Adipocyte (in vitro differentiated cells): ENCODE data around the gene MRAS.

ENCODE experiments used
- DNase-seq: peaks from one replicate; pipeline ENCODE4 v3.0.0-alpha.2; 2015; ENCODE audit warnings: low read depth
- H3K27me3 ChIP-seq: replicated peaks from 2 replicates; pipeline ENCODE4 v1.7.0; 2013; ENCODE audit warnings: mild to moderate bottlenecking, low read length, moderate library complexity; ENCODE audit not compliant: control insufficient read depth, insufficient read depth
- H3K36me3 ChIP-seq: 2 replicates; pipeline ENCODE4 v1.7.0; 2013; ENCODE audit warnings: low read length, mild to moderate bottlenecking, moderate library complexity; ENCODE audit not compliant: control insufficient read depth, insufficient read depth, severe bottlenecking
- H3K4me1 ChIP-seq: 2 replicates; pipeline ENCODE4 v1.7.0; 2013; ENCODE audit warnings: mild to moderate bottlenecking, low read length, moderate library complexity; ENCODE audit not compliant: control insufficient read depth, insufficient read depth
- H3K4me3 ChIP-seq: 2 replicates; pipeline ENCODE4 v1.7.0; 2013; ENCODE audit warnings: mild to moderate bottlenecking, low read length, moderate library complexity
- H3K9ac ChIP-seq: 2 replicates; pipeline ENCODE4 v1.7.0; 2013; ENCODE audit warnings: mild to moderate bottlenecking, low read length, moderate library complexity
- H3K9me3 ChIP-seq: 2 replicates; pipeline ENCODE4 v1.7.0; 2013; ENCODE audit warnings: mild to moderate bottlenecking, low read length, moderate library complexity; ENCODE audit not compliant: control insufficient read depth

MRAS gene

DNA sequence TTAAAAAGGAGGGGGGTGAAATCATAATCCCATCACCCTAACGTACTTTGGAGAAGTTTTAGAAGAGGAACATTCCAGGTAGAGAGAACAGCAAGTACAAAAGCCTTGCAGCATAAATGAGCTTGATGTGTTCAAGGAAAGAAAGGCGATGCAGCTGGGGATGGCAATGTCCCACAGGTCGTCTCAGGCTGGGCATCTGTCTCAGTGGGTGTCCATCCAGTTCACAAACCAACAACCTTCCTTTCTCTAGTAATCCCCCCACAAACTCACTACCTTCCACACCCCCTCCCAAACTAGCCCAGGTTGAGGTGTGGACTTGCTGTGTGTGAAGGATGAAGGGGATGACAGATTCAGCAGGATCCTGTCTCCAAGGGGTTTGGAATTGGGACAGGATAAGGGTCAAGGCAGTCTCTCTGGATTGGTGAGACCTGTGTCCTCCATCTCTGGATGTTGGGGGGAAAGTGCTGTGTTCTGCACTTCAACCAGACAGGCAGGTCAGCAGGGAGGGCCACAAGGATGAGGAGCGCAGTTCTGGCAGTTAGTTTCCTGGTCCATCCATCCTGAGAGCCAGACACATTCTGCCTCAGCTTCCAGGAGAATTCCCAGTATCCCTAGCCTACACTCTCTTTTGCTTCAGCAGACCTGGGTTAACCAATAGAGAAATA, 84.3 kb downstream of the MRAS start:
- H3K4me3 ChIP-seq = no peak overlapping the region
- peaks cover 11% of the 10 kb centered on the region for H3K4me1 ChIP-seq
- H3K9me3 ChIP-seq = no peaks in the 10 kb centered on the region
- H3K36me3 ChIP-seq = no peaks in the 10 kb centered on the region
- no peak overlapping the region for H3K9ac ChIP-seq
- H3K27me3 ChIP-seq = peaks cover 23% of the 10 kb centered on the region
- DNase-seq = no peak

DNA sequence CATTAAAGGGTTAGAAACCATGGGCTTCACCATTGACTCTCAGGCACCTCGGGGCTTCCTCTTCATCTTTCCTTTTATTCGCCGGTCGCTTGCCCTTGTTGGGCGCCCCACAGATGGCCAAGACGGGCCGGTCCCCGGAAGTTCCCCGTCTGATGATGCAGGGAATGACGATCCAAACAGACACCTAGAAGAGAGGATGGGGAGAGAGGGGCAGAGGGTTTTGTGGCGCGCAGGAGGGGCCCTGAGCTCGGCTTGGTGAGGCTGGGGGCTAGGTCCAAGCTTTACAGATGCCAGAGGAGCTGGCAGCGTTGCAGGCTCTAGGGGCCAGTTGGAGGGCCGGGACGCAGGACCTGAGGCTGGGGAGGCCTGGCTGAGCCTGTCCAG, 85.5 kb downstream of the MRAS start:
- peaks cover 11% of the 10 kb centered on the region for H3K4me1 ChIP-seq
- DNase-seq = no peak
- H3K4me3 ChIP-seq = peak overlapping the region; percentile 78
- no peaks in the 10 kb centered on the region for H3K9me3 ChIP-seq
- no peaks in the 10 kb centered on the region for H3K36me3 ChIP-seq
- no peak overlapping the region for H3K9ac ChIP-seq
- peaks cover 23% of the 10 kb centered on the region for H3K27me3 ChIP-seq

DNA sequence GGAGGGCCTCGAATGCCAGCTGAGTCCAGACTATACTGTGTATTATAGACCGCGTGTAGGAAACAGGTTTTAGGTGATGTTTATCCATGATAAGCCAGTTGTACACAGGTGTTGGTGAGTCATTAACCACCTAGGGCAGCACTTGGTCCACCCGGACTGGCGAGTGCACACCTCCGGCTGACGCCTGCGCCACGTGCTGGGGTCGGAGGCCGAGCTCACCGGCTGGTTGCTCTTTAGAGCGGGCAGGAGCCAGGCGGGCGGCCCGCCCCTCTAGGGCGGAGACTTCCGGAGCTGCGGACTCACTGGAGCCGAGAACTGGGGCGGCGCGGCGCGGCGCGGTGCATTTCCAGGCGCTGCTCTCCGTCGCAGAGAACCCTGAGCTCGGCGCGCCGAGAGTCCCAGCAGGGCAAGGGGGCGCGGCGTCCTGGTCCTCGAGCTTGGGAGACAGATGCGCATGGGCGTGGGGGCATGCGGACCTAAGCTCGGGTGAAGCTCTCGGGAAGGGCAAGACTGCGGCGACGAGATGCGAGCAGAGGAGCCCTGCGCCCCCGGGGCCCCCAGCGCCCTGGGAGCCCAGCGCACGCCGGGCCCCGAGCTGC, 86.0 kb downstream of the MRAS start, which contains the start of gene ESYT3:
TSS of gene ESYT3 (plus strand) at position 341 of the 599 bp plus-strand sequence. CDS start at position 524, 183 bp downstream.
- Histone ChIP-seq H3K36me3 (no peaks in the 10 kb centered on the region), H3K4me3 (peak within 1 kb of the TSS; percentile 78), H3K4me1 (peaks cover 11% of the 10 kb centered on the region), H3K9ac (peak within 1 kb of the TSS; percentile 36), H3K27me3 (peaks cover 23% of the 10 kb centered on the region), H3K9me3 (no peaks in the 10 kb centered on the region)
- DNase-seq = peak; percentile 74

DNA sequence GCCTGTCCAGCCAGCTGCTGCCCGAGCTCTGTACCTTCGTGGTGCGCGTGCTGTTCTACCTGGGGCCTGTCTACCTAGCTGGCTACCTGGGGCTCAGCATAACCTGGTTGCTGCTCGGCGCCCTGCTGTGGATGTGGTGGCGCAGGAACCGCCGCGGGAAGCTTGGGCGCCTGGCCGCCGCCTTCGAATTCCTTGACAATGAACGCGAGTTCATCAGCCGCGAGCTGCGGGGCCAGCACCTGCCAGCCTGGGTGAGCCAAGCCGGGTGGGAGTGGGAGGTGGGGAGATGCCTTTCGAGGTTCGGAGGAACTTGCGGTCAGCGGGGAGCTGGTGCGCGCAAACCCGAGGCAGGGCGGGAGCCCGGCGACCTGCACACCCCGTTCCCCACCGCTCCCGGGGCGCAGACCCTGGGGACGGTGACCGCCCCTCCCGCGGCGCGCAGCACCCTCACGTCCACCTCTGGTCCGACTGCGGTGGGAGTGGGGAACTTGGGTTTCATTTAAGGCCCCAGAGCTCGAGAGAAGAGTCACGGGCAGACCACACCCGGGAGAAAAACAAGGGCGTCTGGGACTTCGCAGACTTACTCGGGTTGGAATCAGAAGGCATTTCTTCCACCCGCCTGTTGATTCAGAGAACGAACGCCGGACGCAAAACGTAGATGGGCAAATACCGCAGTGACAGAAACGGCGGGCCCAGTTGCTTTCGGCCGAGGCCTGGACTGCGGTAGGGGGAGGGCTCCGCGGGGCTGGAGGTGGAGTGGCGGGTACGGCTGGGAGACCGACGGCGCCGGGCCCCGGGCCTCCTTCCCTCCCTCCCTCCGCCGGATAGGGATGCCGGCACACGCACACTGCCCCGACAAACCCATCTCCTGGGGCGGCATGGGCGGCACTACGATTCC, 86.7 kb downstream of the MRAS start:
- Histone ChIP-seq H3K36me3 (no peaks in the 10 kb centered on the region), H3K9ac (peak overlapping the region; percentile 36), H3K4me1 (peaks cover 13% of the 10 kb centered on the region), H3K9me3 (no peaks in the 10 kb centered on the region), H3K27me3 (peaks cover 23% of the 10 kb centered on the region), H3K4me3 (peak overlapping the region; percentile 78)
- DNase-seq = peak; percentile 16

DNA sequence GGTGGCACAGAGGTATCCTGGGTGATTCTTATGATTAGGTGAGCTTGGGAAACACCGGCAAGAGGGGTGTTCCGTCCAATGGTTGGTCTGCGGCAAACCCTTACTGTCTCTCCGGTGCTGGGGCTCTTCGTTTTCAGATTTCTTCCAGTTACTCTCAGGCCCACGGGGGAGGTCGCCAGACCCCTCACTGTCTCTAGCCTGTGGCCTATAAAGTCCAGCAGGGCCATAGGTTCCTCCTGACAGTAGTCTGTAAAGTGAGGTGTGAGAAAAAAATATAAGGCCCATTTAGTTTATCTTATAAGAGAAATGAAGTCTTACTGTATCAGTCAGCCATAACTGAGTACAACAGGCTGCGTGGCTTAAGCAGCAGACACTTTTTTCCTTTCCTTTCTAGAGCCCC, 87.5 kb downstream of the MRAS start:
- Histone ChIP-seq H3K27me3 (peaks cover 23% of the 10 kb centered on the region), H3K36me3 (no peaks in the 10 kb centered on the region), H3K4me1 (peaks cover 20% of the 10 kb centered on the region), H3K4me3 (no peak overlapping the region), H3K9ac (no peak overlapping the region), H3K9me3 (no peaks in the 10 kb centered on the region)
- DNase-seq = no peak

DNA sequence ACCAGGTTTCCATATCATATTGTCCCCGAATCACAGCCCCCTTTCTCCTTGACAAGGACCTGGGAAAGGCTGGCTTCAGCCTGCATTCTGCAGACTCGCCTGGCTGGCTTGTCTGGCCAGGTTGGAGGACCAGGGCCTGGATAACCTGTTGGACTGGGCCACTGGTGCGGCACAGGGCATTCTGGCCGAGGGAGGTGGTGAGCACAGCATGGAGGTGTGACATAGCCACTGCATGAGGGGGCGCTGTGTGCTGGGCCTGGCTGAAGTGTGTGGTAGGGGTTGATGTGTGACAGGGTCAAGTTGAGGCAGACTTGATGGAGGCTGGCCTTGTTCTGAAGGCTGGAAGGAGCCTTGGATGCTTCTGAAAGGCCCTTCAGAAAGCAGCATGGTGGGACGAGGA, 88.9 kb downstream of the MRAS start:
- DNase-seq = no peak
- Histone ChIP-seq H3K9me3 (no peaks in the 10 kb centered on the region), H3K36me3 (no peaks in the 10 kb centered on the region), H3K4me1 (peaks cover 34% of the 10 kb centered on the region), H3K27me3 (peaks cover 23% of the 10 kb centered on the region), H3K9ac (no peak overlapping the region), H3K4me3 (no peak overlapping the region)

DNA sequence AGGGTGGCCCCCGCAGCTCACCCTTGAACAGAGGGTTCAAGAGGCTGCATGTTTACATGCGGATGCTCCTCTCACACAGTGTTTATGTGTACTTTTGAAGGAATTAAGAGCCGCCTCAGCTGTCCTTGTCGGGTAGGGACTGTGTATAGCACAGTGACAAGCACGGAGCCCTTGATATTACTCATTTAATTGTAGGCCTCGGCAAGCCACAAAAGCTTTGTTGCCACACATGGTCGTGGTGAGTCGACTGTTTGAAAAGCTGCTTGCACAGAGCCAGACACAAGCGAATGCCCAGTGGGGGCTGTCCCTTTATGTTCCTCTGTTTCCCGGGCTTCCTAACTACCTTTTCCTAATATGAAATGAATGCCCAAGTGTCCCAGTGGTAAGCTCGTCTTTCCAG, 90.5 kb downstream of the MRAS start:
- peaks cover 45% of the 10 kb centered on the region for H3K4me1 ChIP-seq
- H3K36me3 ChIP-seq = no peaks in the 10 kb centered on the region
- no peak overlapping the region for H3K9ac ChIP-seq
- peaks cover 12% of the 10 kb centered on the region for H3K27me3 ChIP-seq
- no peaks in the 10 kb centered on the region for H3K9me3 ChIP-seq
- H3K4me3 ChIP-seq = no peak overlapping the region
- DNase-seq = no peak

DNA sequence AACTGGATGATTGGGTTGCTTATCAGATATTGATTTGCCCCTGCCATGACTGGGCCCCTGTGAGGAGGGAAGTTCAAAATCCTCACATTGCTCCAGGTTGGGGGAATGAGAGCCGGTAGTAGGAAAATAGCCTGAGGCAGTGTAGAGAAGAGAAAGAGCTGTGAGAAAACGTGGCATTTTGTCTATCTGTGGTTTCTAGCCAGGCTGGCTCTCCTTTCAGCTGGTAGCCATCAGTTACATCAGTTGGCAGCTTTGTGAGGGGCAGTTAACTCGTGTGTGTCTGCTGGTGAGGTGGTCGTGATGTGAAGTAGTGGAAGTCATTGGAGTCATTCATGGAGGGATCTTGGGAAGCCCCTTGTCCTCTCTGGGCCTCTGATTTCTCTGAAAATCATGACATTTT, 91.3 kb downstream of the MRAS start:
- Histone ChIP-seq H3K36me3 (no peaks in the 10 kb centered on the region), H3K4me3 (no peak overlapping the region), H3K9ac (no peak overlapping the region), H3K4me1 (peaks cover 41% of the 10 kb centered on the region), H3K9me3 (no peaks in the 10 kb centered on the region), H3K27me3 (peaks cover 8% of the 10 kb centered on the region)
- no peak for DNase-seq

DNA sequence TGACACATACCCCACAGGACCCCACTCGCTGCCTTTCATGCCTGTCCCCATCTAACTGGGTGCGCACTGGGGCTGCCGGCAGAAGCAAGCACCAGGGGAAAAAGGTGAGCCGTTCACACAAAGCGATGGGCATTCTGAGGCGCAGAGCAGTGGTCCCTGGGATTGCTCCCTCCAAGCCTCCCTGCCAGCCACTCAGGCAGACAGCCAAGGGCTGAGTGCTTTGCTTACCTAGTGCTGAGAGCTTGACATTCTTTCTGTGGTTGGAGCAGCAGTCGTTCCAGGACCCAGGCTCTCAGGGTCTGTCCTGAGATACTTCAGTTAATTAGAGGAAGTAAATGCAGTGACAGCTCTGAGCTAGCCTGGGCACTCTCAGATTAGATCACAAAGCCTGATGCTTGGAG, 91.7 kb downstream of the MRAS start:
- peaks cover 8% of the 10 kb centered on the region for H3K27me3 ChIP-seq
- peaks cover 37% of the 10 kb centered on the region for H3K4me1 ChIP-seq
- no peaks in the 10 kb centered on the region for H3K9me3 ChIP-seq
- no peak for DNase-seq
- no peak overlapping the region for H3K9ac ChIP-seq
- no peak overlapping the region for H3K4me3 ChIP-seq
- no peaks in the 10 kb centered on the region for H3K36me3 ChIP-seq

DNA sequence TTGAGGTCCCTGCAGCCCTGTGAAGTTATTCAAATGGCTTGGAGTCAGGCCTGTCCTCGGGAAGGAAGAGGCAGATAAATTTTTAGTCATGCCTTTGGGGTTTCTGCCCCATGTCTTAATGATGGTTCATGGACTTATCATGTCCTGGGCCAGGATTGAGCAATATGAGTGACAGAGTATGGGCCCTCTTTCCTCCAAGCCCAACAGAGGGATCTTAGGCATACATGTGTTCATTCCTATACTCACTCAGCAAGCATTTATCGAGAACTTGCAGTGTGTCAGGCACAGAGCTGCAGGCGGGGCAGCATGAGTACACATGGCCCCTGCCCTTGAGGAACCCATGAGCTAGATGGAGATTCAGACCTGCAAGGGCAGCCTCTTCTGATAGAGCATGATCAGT, 92.2 kb downstream of the MRAS start:
- Histone ChIP-seq H3K4me3 (no peak overlapping the region), H3K27me3 (peaks cover 4% of the 10 kb centered on the region), H3K36me3 (no peaks in the 10 kb centered on the region), H3K9ac (no peak overlapping the region), H3K9me3 (no peaks in the 10 kb centered on the region), H3K4me1 (peaks cover 34% of the 10 kb centered on the region)
- DNase-seq = no peak

DNA sequence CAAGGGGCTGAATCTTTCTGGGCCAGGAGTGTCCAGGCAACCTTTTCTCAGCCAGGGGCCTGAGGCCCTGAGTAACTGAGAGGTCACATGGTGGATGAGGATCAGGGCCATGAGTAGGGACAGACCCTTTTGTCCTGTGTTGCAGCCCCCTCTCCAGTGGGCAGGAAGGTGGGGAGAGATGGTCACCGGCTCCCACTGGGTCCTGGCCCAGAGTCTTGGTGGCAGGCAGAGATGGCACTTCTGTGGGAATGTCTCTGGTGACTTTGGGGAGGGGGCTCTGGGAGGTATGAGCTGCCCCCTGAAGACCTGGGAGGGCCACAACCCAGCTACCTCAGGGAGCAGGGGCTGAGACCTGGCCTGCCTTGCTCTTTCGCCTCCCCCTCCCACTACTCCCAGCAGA, 92.9 kb downstream of the MRAS start:
- peaks cover 34% of the 10 kb centered on the region for H3K4me1 ChIP-seq

More for the DNA sequence above, 92.9 kb downstream of the MRAS start:
- no peak overlapping the region for H3K4me3 ChIP-seq
- no peaks in the 10 kb centered on the region for H3K27me3 ChIP-seq
- no peaks in the 10 kb centered on the region for H3K36me3 ChIP-seq
- H3K9ac ChIP-seq = no peak overlapping the region
- no peaks in the 10 kb centered on the region for H3K9me3 ChIP-seq
- no peak for DNase-seq
